Hematopoietic multipotent progenitor cell treated with erythropoietin and hydrocortisone succinate and interleukin-3 and kit ligand, for 15 days (in vitro differentiated cells): Measurements from ENCODE around the gene PTPRD.

Experiments
- DNase-seq: peaks from one replicate; pipeline ENCODE4 v3.0.0-alpha.2; 2015; ENCODE audit warnings: low spot score

PTPRD gene

GRCh38 chr9:8571643-8572042, 2041.2 kb downstream of the PTPRD start:
- no peak for DNase-seq

GRCh38 chr9:8570776-8571175, 2042.0 kb downstream of the PTPRD start:
- DNase-seq = no peak

DNA sequence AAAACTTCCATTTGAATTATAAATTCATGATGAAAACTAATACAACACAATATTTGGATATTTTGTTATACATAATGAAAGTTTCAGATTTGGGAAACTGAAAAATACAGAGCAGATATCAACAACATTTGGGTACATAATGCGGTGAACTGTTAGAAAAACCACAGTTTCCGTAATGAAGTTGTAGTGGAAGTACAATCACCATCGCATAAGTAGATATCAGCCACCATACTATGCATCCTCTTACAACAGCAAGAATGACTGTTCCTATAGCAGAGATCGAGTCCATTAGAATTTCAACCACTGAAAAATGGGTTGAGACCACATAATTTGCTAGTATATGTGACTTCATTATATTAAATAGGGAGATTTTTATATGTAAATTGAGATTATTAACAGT, 2043.0 kb downstream of the PTPRD start:
- DNase-seq = no peak

GRCh38 chr9:8567963-8568579, 2044.7 kb downstream of the PTPRD start:
- DNase-seq = no peak

- no peak for DNase-seq
Observed at GRCh38 chr9:8564960-8565359, 2047.8 kb downstream of the PTPRD start.

DNA sequence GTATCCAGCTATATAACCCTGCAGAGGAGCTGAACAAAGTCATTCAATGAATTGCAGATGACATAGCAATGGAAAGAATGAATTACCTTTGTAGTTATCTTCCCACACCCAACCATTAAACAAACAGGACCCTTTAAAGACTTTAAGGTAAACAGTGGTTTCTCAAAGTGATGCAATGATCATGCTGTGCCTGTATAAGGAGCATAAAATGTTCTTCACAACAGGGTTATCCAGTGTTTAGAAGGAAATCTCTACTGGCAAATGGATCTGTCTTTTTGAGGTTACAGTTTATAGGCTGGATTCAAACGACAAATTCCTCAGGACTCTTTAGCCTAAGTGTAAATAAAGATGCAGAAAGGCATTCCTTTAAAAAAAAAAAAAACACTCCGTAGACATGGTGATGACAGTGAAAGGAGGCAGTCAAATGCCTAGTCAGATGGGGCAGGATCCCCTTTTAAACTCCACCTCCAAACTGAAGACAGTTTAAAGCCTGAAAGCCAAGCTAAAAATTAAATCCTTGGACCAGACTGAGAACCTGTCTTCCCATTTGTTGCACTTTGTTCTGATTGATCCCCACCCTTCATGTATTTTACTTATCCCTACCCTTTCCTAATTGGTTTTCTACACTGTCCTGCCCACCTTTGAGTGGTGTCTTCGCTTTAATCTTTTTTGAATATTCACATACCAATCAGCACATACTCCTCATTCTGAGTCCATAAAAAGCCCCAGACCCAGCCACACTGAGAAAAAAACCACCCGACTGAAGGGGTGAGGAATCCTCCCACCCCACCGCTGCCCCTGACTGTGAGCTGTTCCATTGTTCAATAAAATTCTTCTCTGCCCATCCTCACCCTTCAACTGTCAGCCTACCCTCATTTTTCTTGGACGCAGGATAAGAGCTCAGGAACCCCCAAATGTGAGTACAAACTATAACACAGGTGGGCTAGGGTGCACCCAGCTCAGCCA, 2052.0 kb downstream of the PTPRD start:
- DNase-seq = no peak

- no peak for DNase-seq
Observed at GRCh38 chr9:8558176-8558575, 2054.6 kb downstream of the PTPRD start.

DNA sequence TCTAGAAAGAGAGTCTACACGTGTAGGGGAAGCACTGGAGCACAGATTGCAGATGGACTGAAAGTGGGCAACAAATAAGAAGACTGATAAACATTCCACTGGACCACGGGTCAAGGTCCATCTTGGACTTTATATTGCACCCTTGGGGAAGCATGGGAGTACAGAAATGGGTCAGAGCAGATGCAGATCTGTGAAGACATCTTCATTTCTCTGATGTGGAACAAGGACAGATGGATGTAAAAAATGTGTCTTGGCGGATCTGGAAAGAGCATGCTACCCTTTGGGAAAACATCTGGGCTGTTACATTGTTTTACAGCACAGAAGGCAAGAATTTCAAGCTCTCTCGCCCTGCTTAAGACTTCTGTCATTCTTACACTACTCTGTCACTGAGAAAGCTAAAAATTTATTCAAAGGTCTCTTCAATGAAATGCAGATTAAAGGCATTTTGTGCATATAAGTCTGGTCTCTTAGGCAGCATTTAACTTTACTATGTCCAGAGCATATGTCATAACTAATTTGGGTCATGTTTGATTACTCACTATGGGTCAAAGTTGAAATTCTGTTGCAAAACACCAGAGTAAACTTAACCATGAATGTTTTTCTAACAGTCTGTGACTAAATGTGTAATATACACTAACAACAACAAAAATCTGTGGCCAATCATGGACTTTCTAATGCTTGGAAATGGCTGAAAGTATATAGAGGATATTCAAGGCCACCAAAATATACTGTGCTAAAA, 2056.9 kb downstream of the PTPRD start:
- no peak for DNase-seq

DNA sequence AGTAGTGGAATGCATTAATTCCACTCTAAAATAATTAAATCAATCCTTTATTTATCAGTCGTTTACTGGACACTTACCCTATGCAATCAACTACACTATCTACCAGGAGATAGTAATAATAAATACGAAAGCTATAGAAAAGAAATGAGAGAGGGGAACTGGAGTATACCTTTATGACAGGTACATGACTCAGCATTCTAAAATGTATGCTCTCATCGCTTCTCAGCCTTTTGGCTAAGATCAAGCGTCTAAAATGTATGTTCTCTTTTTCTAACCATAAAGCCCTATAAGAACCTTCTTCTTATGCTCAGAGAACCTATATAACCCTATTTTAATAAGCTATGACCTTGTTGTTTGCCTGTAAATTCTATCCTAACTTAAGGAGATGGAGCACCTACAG, 2059.4 kb downstream of the PTPRD start:
- DNase-seq = no peak

DNA sequence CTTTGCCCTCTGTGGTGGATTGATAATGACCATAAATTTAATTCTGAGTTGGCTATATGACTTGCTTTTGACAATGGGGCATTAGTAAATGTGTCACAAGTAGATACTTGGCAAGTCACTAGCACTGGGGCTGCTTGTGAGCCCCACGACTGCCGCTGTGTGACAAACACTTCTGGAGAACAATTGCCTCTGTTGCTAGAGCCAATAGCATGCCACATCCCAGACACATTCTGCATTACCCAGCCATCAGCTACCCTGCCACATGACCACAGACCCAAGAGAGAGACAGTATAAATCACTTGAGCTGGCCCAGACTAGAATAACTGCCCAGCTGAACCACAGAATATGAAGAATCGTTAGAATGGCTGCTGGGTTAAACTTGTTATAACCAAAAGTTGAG, 2060.1 kb downstream of the PTPRD start:
- DNase-seq = no peak

DNA sequence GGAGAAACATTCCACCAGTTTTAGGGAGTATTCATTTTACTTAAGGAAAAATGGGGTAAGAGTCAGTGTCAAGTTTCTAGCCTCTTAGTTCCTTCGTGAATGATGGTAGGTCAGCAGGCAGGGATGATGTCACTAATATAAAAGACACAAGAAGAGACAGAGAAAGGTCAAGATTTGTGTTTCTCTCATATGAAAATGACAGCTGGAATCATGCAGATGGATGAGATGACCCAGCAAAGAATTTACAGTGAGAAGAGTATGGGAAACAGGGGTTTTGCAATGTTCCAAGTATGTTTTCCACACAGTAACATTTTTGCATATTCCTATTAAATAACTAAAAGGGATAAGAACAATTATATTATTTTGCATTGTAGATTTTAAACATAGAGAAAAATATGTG, 2063.6 kb downstream of the PTPRD start:
- no peak for DNase-seq

GRCh38 chr9:8543219-8543618, 2069.6 kb downstream of the PTPRD start:
- no peak for DNase-seq

DNA sequence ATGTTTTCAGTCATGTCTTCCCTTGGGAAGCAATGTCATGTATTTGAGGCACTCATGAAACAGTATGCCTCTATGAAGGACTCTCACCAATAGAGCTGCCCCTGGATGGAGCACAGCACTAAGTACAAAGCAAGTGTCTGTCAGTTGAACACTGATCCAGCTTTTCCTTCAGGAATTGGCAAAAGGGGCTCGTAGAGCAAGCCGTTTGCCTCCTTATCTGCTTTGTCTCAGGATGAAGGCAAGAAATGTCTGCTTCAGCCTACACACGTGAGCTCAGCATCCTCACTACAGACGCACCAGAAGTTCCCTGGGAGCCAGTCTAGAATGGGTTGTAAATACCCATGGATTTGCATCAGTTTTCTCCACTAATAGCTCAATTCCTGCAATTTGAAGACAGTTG, 2070.3 kb downstream of the PTPRD start:
- DNase-seq = no peak

DNA sequence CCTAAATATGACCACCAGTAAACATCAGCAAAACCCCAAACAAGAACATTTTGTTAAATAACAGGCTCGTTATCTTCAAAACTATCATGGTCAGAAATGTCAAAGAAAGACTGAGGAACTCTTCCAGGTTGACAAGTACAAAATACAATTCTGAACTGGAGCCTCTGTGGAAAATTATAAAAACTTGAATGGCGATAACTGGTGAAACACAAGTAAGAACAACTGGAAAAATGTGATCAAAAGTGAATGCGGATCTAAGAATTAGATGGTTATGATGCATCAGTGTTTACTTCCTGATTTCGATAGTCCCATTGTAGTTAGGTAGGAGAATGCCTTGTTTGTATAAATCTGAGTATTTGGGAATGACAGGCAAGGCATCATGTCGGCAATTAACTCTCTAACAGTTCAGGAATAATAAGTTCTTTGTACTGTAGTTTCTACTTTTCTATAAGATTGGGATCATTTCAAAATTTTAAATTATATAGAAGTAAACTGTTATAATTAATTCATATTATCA, 2073.1 kb downstream of the PTPRD start:
- no peak for DNase-seq

- DNase-seq = no peak
Observed at GRCh38 chr9:8536845-8537244, 2076.0 kb downstream of the PTPRD start.

GRCh38 chr9:8534828-8535227, 2078.0 kb downstream of the PTPRD start:
- DNase-seq = no peak

DNA sequence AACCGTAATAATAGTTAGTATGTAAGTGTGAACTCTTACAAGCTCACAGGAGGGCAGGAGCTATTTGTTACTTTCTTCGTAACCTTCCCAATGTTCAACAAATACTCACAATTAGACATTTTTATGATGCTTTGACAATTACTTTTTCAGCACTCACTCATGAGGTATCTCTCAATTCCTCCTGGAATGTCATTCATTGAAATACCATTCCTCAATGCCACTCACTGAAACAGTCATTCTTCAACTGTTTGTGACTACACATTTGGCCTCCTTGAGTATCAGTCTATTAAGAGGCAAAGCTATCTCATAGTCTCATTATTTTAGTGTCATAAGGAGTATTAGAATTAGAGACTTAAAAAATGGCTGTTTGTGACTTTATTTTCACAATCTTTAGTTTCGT, 2079.1 kb downstream of the PTPRD start:
- no peak for DNase-seq

DNA sequence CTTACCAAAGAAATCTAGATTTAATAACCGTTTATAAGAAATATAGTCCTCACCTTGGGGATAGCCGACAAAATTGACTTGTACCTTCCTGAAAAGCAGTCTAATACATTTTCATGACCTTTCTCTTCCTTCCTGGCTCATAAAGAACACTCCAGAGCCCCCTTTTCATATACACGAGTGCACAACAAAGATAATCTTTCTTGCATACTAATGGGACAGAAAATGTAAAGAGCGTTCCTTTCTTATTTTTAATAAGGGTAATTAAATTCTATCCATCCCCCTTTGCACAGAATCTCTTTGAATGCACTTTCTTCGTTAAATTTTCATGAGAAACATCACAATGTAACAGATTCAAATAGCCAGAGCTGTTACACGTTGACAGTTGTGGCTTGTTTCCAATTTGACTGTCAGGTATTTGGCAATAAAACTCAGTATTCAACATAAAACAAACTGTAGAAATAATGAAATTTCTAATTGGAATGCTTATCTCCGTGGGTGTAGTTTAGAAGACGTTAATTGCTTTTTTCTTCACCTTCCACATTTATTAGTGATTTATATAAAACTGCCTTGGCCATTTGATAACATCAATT, 2080.9 kb downstream of the PTPRD start:
- no peak for DNase-seq

DNA sequence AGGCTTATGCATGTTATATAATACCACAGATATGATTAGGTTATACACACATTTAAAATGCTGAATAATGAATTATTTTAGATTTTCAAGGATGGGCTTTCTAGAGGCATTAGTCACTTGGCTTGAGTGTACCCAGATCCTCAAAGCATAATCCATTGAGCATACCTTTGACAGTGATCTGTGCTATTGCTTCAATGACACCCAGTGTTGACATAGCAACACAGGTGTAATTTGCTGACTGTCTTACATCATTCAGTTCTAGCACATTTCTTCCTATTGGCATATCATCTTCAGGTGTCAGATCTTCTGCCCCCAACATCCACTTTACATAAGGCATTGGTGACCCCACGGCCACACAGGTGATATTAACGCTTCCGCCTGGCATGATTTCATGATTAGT, 2091.7 kb downstream of the PTPRD start:
- no peak for DNase-seq

GRCh38 chr9:8515748-8516147, 2097.1 kb downstream of the PTPRD start:
- DNase-seq = no peak

DNA sequence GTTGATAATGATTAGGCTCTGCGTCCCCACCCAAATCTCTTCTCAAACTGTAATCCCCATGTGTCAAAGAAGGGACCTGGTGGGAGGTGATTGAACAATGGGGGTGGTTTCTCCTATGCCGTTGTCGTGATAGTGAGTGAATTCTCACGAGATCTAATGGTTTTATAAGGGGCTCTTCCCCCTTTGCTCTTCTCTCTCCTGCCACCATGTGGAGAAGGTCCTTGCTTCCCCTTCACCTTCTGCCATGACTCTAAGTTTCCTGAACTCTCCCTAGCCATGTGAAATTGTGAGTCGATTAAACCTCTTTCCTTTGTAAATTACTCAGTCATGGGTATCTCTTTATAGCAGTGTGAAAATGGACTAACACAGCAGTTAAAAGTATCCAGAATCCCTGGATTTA, 2098.0 kb downstream of the PTPRD start:
- no peak for DNase-seq

- no peak for DNase-seq
Observed at GRCh38 chr9:8508671-8509290, 2104.0 kb downstream of the PTPRD start.
